Measurements from ENCODE around the gene MAMSTR.

GRCh38 chr19:48703316-48703715 is 16.2 kb downstream of the MAMSTR start:
- TF ChIP-seq EZH2phosphoT487 (IDR thresholded peaks at IDR 0.05; ENCODE audit: borderline replicate concordance, low read length) (no peak), CTCF (IDR thresholded peaks at IDR 0.05; ENCODE audit: low read depth, low read length, poor library complexity, severe bottlenecking) (no peak)

Data from DOHH2 (cell line).